SIG-M5 treated with dmso at 0.1 percent for 504 hours (cell line): ENCODE data around the gene SOBP.

Source experiments
- DNase-seq: peaks from one replicate; lab custom pipeline; 2025; ENCODE audit not compliant: unreplicated experiment; lab: John Stamatoyannopoulos, UW

SOBP gene

DNA sequence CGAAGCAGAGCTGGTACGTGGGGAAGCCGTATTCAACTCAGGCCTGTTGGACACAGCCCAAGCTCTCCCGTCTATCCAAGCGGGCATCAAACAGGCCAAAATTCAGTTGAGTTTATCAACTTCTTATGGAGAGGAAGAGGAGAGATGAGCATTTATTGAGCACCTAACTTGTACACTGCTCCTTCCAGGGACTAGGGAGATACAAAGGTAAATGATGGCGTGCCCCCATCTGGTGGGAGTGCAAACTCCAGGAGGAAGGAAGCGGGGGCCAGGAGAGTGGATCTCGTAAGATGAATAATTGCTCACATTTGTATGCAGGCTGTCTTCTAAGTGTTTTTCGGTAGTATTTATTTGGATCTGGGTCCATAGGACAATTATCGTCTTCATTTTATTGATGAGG, 146.6 kb downstream of the SOBP start:
- DNase-seq = no peak

DNA sequence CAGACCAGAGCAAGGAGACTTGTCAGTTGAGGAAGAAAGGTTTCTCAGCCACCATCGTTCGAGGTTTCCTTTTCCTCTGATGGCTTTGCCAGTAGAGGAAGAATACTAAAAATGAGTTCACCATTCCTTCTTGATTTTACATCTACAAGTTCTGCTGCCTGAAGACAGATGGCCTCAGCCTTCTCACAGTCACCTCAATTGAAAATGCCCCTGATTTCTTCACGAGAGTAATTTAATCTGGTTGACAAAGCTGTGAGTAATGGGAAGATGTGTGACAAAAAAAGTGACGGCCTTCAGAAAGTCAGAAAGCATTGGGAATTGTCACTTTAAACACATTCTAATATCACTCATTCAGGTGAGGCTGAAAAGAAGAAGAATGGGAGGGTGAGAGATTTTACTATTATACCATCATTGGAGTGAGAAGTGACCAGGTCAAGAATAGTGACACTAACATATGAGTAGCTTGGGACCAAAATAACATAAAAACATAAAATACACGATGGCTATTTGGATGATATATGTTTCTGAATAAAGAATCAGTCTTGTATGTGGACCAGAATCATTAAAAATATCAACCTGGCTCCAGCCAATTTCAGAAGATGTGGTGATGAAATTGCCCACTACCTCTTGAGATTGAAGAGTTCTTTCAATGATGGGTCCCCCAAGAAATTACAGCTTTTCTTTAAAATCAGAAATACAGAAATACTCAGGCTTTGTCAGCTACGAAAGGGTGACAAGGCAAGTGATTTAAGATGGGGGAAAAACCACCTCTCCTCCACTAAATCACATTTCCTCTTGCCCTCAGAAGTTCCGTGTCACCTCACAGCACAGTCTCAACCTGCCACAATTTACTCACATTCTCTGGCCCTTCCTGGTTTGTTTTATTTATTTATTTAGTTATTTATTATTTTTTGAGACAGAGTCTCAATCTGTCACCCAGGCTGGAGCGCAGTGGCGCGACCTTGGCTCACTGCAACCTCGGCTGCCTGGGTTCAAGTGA, 147.7 kb downstream of the SOBP start:
- DNase-seq = no peak

- no peak for DNase-seq
These were observed 148.6 kb downstream of the SOBP start for GRCh38 chr6:107638493-107638892.

DNA sequence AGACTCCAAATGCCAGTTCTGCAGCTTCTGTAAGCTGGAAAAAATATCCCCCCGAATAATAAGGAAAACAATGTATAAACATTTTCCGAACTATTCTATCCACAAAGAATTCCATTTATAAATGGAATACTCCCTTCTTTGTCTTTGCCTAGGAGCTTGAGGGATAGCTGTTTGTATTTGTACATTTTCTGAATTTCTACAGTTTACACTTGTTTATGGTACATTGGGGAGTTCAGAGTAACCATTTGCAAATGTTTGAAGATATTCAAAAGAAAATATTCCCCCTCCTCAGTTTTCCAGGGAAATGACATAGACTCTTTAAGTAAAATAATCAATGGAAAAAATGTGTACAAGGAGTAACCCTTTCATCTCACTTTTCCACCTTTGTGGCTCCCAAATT, 149.6 kb downstream of the SOBP start:
- no peak for DNase-seq

DNA sequence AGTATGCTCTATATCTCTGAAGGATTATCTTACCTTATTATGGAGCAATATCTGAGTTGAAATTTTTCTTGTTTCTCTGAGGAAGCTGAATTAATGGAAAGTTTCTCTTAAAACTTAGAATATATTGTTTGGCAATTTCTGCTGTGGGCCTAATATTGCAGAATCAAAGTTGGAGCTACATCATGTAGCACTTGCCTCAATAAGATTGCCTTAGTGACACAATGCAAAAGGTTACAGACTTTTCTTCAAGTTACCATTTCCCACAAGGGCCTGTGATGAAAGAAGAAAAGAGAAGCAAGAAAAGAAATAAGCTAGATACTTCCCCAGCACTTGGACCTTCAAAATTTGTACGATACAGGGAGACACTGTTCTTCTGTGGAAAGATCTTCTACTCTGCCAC, 151.2 kb downstream of the SOBP start:
- peak; percentile 12 for DNase-seq

- DNase-seq = no peak
These were observed 151.6 kb downstream of the SOBP start for GRCh38 chr6:107641500-107641941.

DNA sequence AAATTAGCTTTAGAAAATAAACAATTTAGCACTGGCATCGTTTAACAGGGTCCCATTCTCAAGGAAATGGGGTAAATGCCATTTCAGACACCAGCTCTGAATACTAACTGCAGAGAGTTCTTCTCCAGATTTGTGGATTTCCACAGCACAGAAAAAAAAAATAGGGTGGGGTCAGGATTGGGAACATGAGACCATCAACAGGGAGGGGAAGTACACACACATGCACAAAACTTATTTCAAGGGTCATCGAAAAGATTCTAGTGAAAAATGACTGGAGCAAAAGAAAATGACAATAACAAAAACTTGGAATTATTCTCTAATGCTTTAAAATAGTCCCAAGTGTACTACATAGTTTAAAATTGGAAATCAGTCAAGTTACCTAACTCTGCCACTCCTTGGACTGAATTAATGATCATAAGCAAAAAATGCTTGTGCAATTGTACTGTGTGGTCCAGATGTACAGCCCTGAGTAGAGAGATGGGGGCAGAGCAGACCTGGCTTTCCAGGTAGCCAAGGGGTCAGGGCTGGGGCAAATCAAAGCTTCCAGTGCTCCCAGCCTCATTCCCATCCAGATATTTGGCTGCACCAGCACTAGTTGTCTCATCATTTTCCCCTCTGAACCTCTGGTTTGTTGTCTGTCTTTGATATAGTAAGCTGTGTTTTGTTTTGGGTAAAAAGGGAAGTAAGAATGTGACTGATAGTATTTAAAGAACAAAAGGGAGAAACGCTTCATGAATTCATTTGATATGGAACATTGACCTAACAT, 152.4 kb downstream of the SOBP start:
- no peak for DNase-seq

- no peak for DNase-seq
These were observed 153.0 kb downstream of the SOBP start for GRCh38 chr6:107642861-107643328.

DNA sequence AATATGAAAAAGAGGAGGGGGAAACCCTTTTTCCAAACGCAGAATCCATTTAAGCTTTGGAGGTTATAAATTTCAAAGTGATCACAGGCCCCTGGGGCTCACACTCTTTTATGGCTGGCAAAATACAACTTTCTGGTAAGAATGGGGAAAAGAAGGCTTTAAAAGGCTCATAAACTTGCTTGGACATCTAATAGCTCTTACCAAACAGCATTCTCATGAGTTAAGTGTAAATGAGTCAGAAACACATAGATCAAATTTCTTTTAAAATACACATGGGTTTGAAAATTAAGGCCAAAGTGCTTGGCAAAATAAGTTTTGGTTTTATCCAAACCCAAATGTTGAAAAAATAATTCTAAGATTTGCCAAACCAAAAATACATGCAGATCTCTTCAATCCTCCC, 154.6 kb downstream of the SOBP start:
- no peak for DNase-seq

DNA sequence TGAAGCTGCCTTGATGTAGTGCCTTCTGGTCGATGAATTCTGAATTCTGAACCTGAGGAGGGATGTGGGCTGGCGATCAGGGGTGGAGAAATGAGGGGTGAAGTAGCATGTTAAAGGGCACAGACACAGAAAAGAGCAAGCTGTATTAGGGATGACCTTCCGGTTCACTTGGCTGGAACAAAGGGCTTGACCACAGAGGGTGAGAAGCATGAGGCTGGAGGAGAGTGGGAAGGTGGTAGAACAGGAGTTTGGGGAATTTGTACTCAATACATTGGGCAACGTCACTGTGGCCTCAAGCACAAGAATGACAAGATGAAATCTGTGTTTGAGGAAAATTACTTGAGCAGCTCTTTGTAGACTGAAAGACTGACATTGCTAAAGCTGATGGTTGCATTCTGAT, 155.8 kb downstream of the SOBP start:
- DNase-seq = no peak

DNA sequence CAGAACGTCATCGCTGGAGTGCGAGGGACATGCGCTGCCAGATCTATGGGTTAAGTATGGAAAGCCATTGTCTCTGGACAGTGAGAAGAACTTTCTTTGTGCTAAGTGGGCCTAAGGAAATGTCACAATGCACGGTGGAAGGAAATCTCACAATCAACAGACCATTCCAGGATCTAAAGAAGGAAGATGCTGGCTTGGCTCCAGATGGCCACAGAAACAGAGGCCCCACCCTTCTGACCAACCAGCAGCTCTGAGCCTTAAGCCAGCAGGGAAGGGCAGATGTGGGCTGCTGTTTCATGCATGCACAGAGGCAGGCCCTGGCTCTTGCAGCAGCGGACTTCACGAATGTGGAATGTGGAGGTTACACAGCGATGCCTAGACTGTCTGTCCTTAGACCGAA, 156.3 kb downstream of the SOBP start:
- DNase-seq = no peak

- DNase-seq = no peak
These were observed 157.0 kb downstream of the SOBP start for GRCh38 chr6:107646776-107647438.

DNA sequence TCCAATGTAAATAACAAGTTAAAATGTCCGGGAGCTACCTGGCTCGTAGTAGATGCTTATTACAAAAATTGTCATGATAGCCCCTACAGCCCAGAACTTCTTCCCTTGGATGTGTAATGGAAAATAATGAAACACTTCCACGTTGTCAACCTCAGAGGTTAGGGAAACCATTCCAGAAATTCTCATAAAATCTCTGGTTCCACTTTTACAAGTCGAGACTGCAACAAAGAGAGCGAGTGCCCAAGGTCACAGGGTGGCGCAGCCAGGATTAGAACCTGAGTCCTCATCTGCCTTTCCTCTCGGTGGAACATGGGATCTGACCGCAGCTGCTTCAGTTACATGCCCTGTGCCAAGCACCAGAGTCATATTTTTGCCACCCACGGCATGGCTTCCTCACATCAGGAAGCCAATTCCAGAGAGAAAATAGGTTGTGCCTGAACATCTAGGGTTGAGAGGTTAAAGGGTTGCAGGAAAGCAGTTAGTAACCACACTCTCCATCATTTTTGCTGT, 157.6 kb downstream of the SOBP start:
- no peak for DNase-seq

DNA sequence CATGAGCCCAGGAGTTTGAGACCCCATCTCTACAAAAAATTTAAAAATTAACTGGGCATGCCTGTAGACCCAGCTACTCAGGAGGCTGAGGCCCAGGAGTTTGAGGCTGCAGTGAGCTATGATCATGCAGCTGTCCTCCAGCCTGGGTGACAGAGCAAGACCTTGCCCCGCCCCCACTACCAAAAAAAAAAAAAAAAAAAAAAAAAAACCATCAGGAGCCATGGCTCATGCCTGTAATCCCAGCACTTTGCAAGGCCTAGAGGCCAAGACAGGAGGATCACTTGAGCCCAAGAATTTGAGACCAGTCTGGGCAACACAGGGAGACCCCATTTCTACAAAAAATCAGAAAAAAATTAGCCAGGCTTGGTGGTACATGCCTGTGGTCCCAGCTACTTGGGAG, 159.1 kb downstream of the SOBP start:
- no peak for DNase-seq

DNA sequence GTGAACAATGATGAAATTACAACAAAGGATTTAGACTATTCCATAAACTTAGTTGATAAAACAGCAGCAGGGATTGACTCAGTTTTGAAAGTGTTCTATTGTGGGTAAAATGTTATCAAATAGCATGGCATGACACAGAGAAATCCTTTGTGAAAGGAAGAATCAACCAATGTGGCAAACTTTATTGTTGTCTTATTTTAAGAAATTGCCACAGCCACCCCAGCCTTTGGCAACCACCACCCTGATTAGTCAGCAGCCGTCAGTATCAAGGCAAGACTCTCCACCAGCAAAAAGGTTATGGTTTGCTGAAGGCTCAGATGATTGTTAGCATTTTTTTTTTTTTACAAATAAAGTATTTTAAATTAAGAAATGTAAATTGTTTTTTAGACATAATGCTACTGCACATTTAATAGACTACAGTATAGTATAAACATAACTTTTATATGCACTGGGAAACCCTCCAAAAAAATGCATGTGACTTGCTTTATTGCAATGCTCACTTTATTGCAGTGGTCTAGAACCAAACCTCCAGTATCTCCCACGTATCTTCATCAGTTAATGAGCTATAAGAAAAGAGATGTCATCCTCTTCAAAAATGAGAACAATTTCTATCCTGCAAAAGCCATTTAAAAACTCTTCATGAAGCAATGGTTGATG, 162.7 kb downstream of the SOBP start:
- DNase-seq = peak; percentile 55

DNA sequence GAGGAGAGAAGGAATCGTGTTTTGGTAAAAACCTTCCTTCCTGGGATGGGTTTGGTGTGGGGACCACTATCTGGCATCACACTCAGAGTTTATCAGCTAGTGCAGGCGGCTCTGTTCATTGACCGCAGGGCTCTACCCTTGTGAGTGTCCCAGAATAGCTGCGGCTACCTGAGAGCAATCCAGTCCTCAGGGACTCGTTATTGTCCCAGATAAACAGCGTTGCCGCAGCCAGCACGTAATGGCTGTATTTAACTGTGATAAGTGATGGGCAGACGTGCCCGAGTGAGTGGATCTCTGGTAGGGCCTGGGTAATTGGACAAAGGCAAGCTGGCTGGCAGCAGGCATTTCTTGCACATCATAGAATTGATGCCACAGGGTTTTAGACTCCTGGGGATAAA, 163.3 kb downstream of the SOBP start:
- DNase-seq = no peak

GRCh38 chr6:107653861-107654394, 164.0 kb downstream of the SOBP start:
- no peak for DNase-seq

DNA sequence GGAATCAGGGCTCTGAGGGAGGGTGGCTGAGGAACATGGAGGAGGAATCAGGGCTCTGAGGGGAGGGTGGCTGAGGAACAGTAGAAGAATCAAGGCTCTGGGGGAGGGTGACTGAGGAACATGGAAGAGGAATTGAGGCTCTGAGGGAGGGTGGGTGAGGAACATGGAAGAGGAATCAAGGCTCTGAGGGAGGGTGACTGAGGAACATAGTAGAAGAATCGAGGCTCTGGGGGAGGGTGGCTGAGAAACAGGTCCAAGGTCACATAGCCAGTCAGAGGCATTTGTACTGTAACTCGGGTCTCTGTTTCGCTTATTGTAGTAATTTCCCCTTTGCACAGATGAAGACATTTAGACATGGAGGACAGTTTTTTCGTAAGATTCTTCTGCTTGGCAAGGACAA, 164.8 kb downstream of the SOBP start:
- DNase-seq = peak; percentile 52

GRCh38 chr6:107655245-107655644, 165.3 kb downstream of the SOBP start:
- DNase-seq = no peak

- no peak for DNase-seq
These were observed 165.9 kb downstream of the SOBP start for GRCh38 chr6:107655864-107656263.
